Loucy (cell line): Measurements from ENCODE around the gene BMX.

Source experiments
- H2AFZ ChIP-seq: fragments of 200-600 bp; sonication (generic); 2 replicates; pipeline ENCODE4 v1.6.0; 2016; ENCODE audit warnings: antibody characterized with exemption, mild to moderate bottlenecking, low read length, moderate library complexity
- H3F3A ChIP-seq: fragments of 200-600 bp; 2 replicates; pipeline ENCODE4 v1.6.0; 2016; ENCODE audit warnings: antibody characterized with exemption, low read depth, mild to moderate bottlenecking
- H3K27me3 ChIP-seq: fragments of 200-600 bp; sonication (generic); 2 replicates; pipeline ENCODE4 v1.6.1; 2014; ENCODE audit warnings: low read length, mild to moderate bottlenecking; ENCODE audit not compliant: insufficient read depth, poor library complexity, severe bottlenecking
- H3K36me3 ChIP-seq: fragments of 200-600 bp; sonication (generic); 2 replicates; pipeline ENCODE4 v1.6.1; 2016; ENCODE audit warnings: low read length; ENCODE audit not compliant: insufficient read depth
- H3K4me1 ChIP-seq: fragments of 200-600 bp; sonication (generic); 2 replicates; pipeline ENCODE4 v1.5.1; 2014; ENCODE audit warnings: low read length, mild to moderate bottlenecking; ENCODE audit not compliant: insufficient read depth, poor library complexity, severe bottlenecking
- H3K4me2 ChIP-seq: fragments of 200-600 bp; sonication (generic); 2 replicates; pipeline ENCODE4 v1.6.0; 2014; ENCODE audit warnings: antibody characterized with exemption, low read length, low read depth, mild to moderate bottlenecking; ENCODE audit not compliant: poor library complexity, severe bottlenecking
- H3K4me3 ChIP-seq: fragments of 200-600 bp; sonication (generic); 2 replicates; pipeline ENCODE4 v1.5.1; 2014; ENCODE audit warnings: low read length, mild to moderate bottlenecking, mixed read lengths; ENCODE audit not compliant: poor library complexity, severe bottlenecking
- H3K79me2 ChIP-seq: fragments of 200-600 bp; sonication (generic); 2 replicates; pipeline ENCODE4 v1.6.1; 2014; ENCODE audit warnings: low read length; ENCODE audit not compliant: insufficient read depth
- H3K9ac ChIP-seq: fragments of 200-600 bp; sonication (generic); 2 replicates; pipeline ENCODE4 v1.6.0; 2014; ENCODE audit warnings: mild to moderate bottlenecking, low read depth, low read length, moderate library complexity; ENCODE audit not compliant: poor library complexity, severe bottlenecking
- H3K9me2 ChIP-seq: fragments of 200-600 bp; sonication (generic); replicated peaks from 2 replicates; pipeline ENCODE4 v1.6.1; 2016; ENCODE audit warnings: low read depth, low read length, mixed read lengths
- H3K9me3 ChIP-seq: fragments of 200-600 bp; sonication (generic); 2 replicates; pipeline ENCODE4 v1.6.1; 2014; ENCODE audit warnings: mild to moderate bottlenecking, antibody characterized with exemption, low read length, low read depth; ENCODE audit not compliant: insufficient read depth
- H4K20me1 ChIP-seq: fragments of 200-600 bp; sonication (generic); 2 replicates; pipeline ENCODE4 v1.6.0; 2014; ENCODE audit warnings: antibody characterized with exemption, low read length, mild to moderate bottlenecking; ENCODE audit not compliant: insufficient read depth, poor library complexity, severe bottlenecking
- EZH2phosphoT487 ChIP-seq: fragments of 200-600 bp; IDR thresholded peaks from 2 replicates; pipeline ENCODE4 v1.6.1; 2018; ENCODE audit warnings: antibody characterized with exemption, mild to moderate bottlenecking, moderate library complexity, borderline replicate concordance
- TF ChIP-seq, protein P1 (sequence below): fragments of 200-600 bp; sonication (generic); conservative IDR thresholded peaks from 2 replicates; pipeline ENCODE4 v1.5.1; 2014; ENCODE audit warnings: mild to moderate bottlenecking, antibody characterized with exemption, low read length

Gene BMX

DNA sequence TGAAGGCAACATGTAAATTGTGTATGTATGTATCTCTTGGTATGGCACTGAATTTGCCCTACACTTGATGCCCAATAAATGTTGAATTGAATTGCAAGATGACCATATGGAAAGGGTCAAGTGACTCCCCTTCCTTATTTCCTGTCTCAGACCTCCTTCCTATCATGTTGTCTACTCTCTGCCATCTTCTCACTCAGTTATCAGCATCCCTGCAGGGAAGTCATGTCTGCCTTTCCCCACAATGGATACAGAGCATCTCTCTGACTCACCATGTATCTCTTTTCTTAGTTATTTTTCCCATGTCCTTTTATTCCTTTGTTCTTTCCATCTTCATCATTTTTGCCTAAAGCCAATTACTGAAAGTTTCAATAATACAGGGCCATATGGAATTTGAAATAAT is 22.5 kb downstream of the BMX start:
- Histone ChIP-seq H3K79me2 (no peaks in the 10 kb centered on the region), H3F3A (no peaks in the 10 kb centered on the region), H2AFZ (no peak overlapping the region), H3K4me3 (no peak overlapping the region), H3K9ac (no peak overlapping the region), H3K27me3 (no peaks in the 10 kb centered on the region), H3K36me3 (no peaks in the 10 kb centered on the region), H3K4me1 (no peaks in the 10 kb centered on the region), H4K20me1 (no peaks in the 10 kb centered on the region), H3K9me2 (no peaks in the 10 kb centered on the region), H3K4me2 (no peak overlapping the region), H3K9me3 (no peaks in the 10 kb centered on the region)
- TF ChIP-seq, protein P1, sequence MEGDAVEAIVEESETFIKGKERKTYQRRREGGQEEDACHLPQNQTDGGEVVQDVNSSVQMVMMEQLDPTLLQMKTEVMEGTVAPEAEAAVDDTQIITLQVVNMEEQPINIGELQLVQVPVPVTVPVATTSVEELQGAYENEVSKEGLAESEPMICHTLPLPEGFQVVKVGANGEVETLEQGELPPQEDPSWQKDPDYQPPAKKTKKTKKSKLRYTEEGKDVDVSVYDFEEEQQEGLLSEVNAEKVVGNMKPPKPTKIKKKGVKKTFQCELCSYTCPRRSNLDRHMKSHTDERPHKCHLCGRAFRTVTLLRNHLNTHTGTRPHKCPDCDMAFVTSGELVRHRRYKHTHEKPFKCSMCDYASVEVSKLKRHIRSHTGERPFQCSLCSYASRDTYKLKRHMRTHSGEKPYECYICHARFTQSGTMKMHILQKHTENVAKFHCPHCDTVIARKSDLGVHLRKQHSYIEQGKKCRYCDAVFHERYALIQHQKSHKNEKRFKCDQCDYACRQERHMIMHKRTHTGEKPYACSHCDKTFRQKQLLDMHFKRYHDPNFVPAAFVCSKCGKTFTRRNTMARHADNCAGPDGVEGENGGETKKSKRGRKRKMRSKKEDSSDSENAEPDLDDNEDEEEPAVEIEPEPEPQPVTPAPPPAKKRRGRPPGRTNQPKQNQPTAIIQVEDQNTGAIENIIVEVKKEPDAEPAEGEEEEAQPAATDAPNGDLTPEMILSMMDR, result no peak
- no peak for TF ChIP-seq EZH2phosphoT487

DNA sequence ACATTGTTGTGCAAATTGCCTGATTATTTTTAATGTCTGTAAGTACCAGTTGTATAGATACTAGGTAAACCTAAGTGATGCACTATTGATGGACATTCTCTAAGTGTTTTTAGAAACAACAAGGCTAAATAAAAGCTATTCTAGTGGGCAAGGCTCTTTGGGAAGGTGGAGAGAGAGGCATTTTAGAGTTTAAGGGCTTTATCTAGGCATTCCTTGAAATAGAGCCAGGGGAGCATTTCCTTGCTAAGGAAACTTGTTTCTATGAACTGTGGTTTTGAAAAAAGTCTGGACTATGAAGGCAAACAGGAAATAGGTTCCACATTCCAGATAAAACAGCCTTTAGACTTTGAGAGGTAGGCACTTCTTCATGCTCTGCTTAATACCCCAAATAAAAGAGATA is 23.8 kb downstream of the BMX start:
- Histone ChIP-seq H3K27me3 (no peaks in the 10 kb centered on the region), H3K4me3 (no peak overlapping the region), H3K79me2 (no peaks in the 10 kb centered on the region)

DNA sequence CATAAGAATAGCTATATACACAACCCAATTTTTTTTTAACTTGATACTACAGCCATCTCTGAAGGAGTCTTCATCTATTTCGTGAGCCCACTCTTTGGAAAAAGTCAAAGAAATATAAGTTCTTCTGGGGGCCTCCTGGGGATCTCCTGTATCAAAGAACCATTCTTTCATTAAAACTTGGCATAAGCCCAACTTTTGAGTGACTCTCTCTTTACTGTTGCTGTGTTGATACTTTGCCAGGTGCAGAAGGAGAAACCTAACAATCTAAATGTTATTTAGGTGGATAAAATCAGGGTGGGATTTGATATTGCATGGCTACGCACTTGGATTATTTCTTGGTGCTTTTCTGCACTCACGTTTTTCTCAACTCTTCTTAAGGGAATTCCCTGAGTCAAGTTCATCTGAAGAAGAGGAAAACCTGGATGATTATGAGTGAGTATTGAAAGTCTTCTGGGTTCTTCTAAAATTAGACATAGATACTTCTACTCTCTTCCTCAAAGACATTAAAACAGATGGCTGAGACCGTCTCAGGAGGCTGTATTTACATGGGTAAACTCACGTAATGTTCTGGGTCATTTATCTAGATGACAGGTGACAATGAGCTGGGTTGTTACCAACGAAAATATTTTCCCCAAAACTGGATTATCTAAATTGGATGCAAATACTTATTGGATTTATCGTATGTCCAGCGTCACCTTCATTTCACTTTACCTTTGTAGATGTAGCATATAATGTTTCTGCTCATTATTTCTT is 25.2 kb downstream of the BMX start:
- no peak overlapping the region for H3K4me3 ChIP-seq
- no peaks in the 10 kb centered on the region for H3K9me3 ChIP-seq
- no peak for TF ChIP-seq EZH2phosphoT487
- TF ChIP-seq, protein P1, result no peak

More for the DNA sequence above, 23.8 kb downstream of the BMX start:
- H3K4me1 ChIP-seq, result peaks cover 9% of the 10 kb centered on the region
- H3K9me3 ChIP-seq, result no peaks in the 10 kb centered on the region
- H3K9ac ChIP-seq, result no peak overlapping the region
- H3K9me2 ChIP-seq, result no peaks in the 10 kb centered on the region
- no peak overlapping the region for H2AFZ ChIP-seq
- H4K20me1 ChIP-seq, result no peaks in the 10 kb centered on the region
- no peak for TF ChIP-seq EZH2phosphoT487
- TF ChIP-seq, protein P1, result no peak
- H3K4me2 ChIP-seq, result no peak overlapping the region
- H3K36me3 ChIP-seq, result no peaks in the 10 kb centered on the region
- H3F3A ChIP-seq, result no peaks in the 10 kb centered on the region

More for the DNA sequence above, 25.2 kb downstream of the BMX start:
- H3K4me2 ChIP-seq, result no peak overlapping the region
- H3K9me2 ChIP-seq, result no peaks in the 10 kb centered on the region
- no peaks in the 10 kb centered on the region for H4K20me1 ChIP-seq
- H3K79me2 ChIP-seq, result no peaks in the 10 kb centered on the region
- H3K27me3 ChIP-seq, result no peaks in the 10 kb centered on the region
- H3K9ac ChIP-seq, result no peak overlapping the region
- H3F3A ChIP-seq, result no peaks in the 10 kb centered on the region
- H3K36me3 ChIP-seq, result no peaks in the 10 kb centered on the region
- H3K4me1 ChIP-seq, result peaks cover 12% of the 10 kb centered on the region
- no peak overlapping the region for H2AFZ ChIP-seq
